Panc1 (cell line): ENCODE data around the gene PDE4B.

Experiments
- CTCF ChIP-seq: fragments of 450-650 bp; IDR thresholded peaks from 2 replicates; pipeline ENCODE4 v1.5.1; 2017; ENCODE audit warnings: mild to moderate bottlenecking
- POLR2AphosphoS5 ChIP-seq: IDR thresholded peaks from 2 replicates; pipeline ENCODE4 v1.6.1; 2012; ENCODE audit warnings: mild to moderate bottlenecking, low read depth, low read length, moderate library complexity
- REST ChIP-seq, 2 experiments: IDR thresholded peaks; 2 replicates each; pipeline ENCODE4 v1.6.1; 2011 to 2012; ENCODE audit warnings: low read depth in 2 of 2, control low read depth in 1 of 2, low read length in 1 of 2, mild to moderate bottlenecking in 1 of 2, moderate library complexity in 1 of 2; ENCODE audit not compliant: insufficient read depth in 1 of 2
- TCF7L2 ChIP-seq: IDR thresholded peaks from 2 replicates; pipeline ENCODE4 v1.6.1; 2011; ENCODE audit warnings: mild to moderate bottlenecking, low read depth, low read length, inconsistent platforms

- TF ChIP-seq CTCF (no peak), TCF7L2 (no peak), REST (IDR thresholded peaks at IDR 0.05; ENCODE audit: insufficient read depth in 1 of 2, low read depth in 2 of 2, low read length in 1 of 2) (no peak), POLR2AphosphoS5 (no peak)
Observed at GRCh38 chr1:65866439-65866838, 73.7 kb downstream of the PDE4B start.
